ENCODE results near the gene IER5L. TPM values are rescaled to one million over a fixed set of nuclear protein-coding genes. Genes with fewer than 3 reads are reported as not detected.
A peak's percentile ranks its signal among the peaks of the same experiment; 100 is the strongest.

IER5L gene
- total and polyA plus RNA-seq, 2 donors from 2014 or later: 18.0 to 46.9 TPM

- FAIRE-seq: no peak
- Histone ChIP-seq H3K27ac (ENCODE audit: low read depth in 2 of 2, low read length in 2 of 2) (no peak overlapping the region), H3K9ac (ENCODE audit: low read length in 3 of 3) (no peak overlapping the region), H3K4me3 (ENCODE audit: low read length in 3 of 3) (no peak overlapping the region), H3K36me3 (ENCODE audit: control insufficient read depth in 2 of 3, insufficient read depth in 3 of 3, low read length in 3 of 3) (no peaks in the 10 kb centered on the region), H3K9me3 (ENCODE audit: control insufficient read depth in 2 of 3, insufficient read depth in 1 of 3, low read length in 3 of 3) (no peaks in the 10 kb centered on the region), H3K27me3 (ENCODE audit: control insufficient read depth, insufficient read depth, low read length) (no peaks in the 10 kb centered on the region), H3K4me1 (ENCODE audit: control insufficient read depth in 2 of 3, insufficient read depth in 2 of 3, low read depth in 1 of 3, low read length in 3 of 3) (no peaks in the 10 kb centered on the region)
- no peak for TF ChIP-seq CTCF (IDR thresholded peaks at IDR 0.05; ENCODE audit: borderline replicate concordance, extremely low read depth, insufficient read depth)
- intact Hi-C loops (cut with DNase I): no loop called here
- DNase-seq: peak in 2 of 5 donors; percentile 35 to 64
Measured at GRCh38 chr9:129211686-129212085, 33.6 kb upstream of the IER5L start.

- DNase-seq (no peak), FAIRE-seq (no peak)
- Histone ChIP-seq H3K36me3 (ENCODE audit: control insufficient read depth in 2 of 3, insufficient read depth in 3 of 3, low read length in 3 of 3) (no peaks in the 10 kb centered on the region), H3K9ac (ENCODE audit: low read length in 3 of 3) (no peak overlapping the region), H3K27me3 (ENCODE audit: control insufficient read depth, insufficient read depth, low read length) (no peaks in the 10 kb centered on the region), H3K4me3 (ENCODE audit: low read length in 3 of 3) (no peak overlapping the region), H3K4me1 (ENCODE audit: control insufficient read depth in 2 of 3, insufficient read depth in 2 of 3, low read depth in 1 of 3, low read length in 3 of 3) (no peaks in the 10 kb centered on the region), H3K9me3 (ENCODE audit: control insufficient read depth in 2 of 3, insufficient read depth in 1 of 3, low read length in 3 of 3) (no peaks in the 10 kb centered on the region), H3K27ac (ENCODE audit: low read depth in 2 of 2, low read length in 2 of 2) (no peak overlapping the region)
- no peak for TF ChIP-seq CTCF (IDR thresholded peaks at IDR 0.05; ENCODE audit: borderline replicate concordance, extremely low read depth, insufficient read depth)
- intact Hi-C loops (cut with DNase I): no loop called here
Measured at GRCh38 chr9:129210125-129210524, 32.1 kb upstream of the IER5L start.

GRCh38 chr9:129209580-129209979 is 31.5 kb upstream of the IER5L start:
- no peaks in the 10 kb centered on the region for H3K27me3 ChIP-seq (ENCODE audit: control insufficient read depth, insufficient read depth, low read length)
- H3K4me1 ChIP-seq (ENCODE audit: control insufficient read depth in 2 of 3, insufficient read depth in 2 of 3, low read depth in 1 of 3, low read length in 3 of 3): no peaks in the 10 kb centered on the region
- DNase-seq (peak in 2 of 5 donors; percentile 37 to 67), FAIRE-seq (no peak)
- intact Hi-C loops (cut with DNase I): no loop called here
- no peak overlapping the region for H3K4me3 ChIP-seq (ENCODE audit: low read length in 3 of 3)
- H3K27ac ChIP-seq (ENCODE audit: low read depth in 2 of 2, low read length in 2 of 2): no peak overlapping the region
- H3K9me3 ChIP-seq (ENCODE audit: control insufficient read depth in 2 of 3, insufficient read depth in 1 of 3, low read length in 3 of 3): no peaks in the 10 kb centered on the region
- no peak for TF ChIP-seq CTCF (IDR thresholded peaks at IDR 0.05; ENCODE audit: borderline replicate concordance, extremely low read depth, insufficient read depth)
- H3K36me3 ChIP-seq (ENCODE audit: control insufficient read depth in 2 of 3, insufficient read depth in 3 of 3, low read length in 3 of 3): no peaks in the 10 kb centered on the region
- H3K9ac ChIP-seq (ENCODE audit: low read length in 3 of 3): no peak overlapping the region

- H3K4me1 ChIP-seq (ENCODE audit: control insufficient read depth in 2 of 3, insufficient read depth in 2 of 3, low read depth in 1 of 3, low read length in 3 of 3): no peaks in the 10 kb centered on the region
- DNase-seq (no peak), FAIRE-seq (no peak)
- H3K36me3 ChIP-seq (ENCODE audit: control insufficient read depth in 2 of 3, insufficient read depth in 3 of 3, low read length in 3 of 3): no peaks in the 10 kb centered on the region
- no peaks in the 10 kb centered on the region for H3K9me3 ChIP-seq (ENCODE audit: control insufficient read depth in 2 of 3, insufficient read depth in 1 of 3, low read length in 3 of 3)
- intact Hi-C loops (cut with DNase I): no loop called here
- no peaks in the 10 kb centered on the region for H3K27me3 ChIP-seq (ENCODE audit: control insufficient read depth, insufficient read depth, low read length)
- no peak for TF ChIP-seq CTCF (IDR thresholded peaks at IDR 0.05; ENCODE audit: borderline replicate concordance, extremely low read depth, insufficient read depth)
- no peak overlapping the region for H3K9ac ChIP-seq (ENCODE audit: low read length in 3 of 3)
- no peak overlapping the region for H3K27ac ChIP-seq (ENCODE audit: low read depth in 2 of 2, low read length in 2 of 2)
- no peak overlapping the region for H3K4me3 ChIP-seq (ENCODE audit: low read length in 3 of 3)
Measured at GRCh38 chr9:129209109-129209508, 31.0 kb upstream of the IER5L start.

All from kidney (tissue), 14 donors.